Measurements from ENCODE around the gene TUBA4B.

The TUBA4B gene

DNA sequence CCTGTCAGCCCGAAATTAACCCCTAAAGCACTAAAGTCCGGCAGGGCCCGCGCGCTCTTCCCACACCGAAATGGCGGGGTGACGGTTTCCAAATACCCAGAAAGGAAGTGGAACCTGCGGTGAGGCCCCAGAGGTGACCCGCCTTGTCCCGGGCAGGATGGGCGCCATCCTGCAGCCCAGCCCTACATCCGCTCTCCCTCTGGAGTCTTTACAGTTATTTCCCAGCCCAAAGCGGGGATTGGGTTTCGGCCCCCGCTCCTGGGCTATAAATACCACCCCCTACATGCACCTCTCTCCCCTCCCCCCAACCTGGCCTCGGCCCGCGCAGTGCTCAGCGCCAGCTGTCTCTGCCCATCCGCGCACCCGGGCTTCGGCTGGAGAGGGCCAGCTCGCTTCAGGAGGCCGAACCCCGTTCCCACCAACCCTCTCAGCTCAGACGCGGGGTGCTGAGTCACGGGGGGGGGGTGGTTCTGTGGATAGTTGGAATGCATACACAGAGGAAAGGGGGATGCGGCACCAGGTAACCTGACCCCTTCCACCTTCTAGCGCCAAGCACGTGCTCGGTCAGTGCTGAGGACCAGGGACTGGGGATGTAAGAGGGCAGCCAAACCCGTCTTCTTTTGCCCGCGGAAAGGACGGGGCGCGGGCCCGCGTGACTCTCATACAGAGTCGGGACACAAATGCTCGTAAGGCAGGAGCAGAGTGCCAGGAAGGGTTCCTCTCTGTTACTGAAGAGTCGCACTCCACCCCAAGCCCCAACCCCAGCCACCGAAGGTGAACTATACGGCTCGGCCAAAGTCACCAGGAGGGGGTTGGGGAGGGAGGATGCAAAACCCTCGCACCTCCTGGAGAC lies at the start of gene TUBA4B:
Gene TUBA4B, plus strand, starts transcription at position 344 of the 853 bp plus-strand sequence. Its CDS starts 165 bp downstream, at position 509.
- peak; percentile 59 for DNase-seq

DNA sequence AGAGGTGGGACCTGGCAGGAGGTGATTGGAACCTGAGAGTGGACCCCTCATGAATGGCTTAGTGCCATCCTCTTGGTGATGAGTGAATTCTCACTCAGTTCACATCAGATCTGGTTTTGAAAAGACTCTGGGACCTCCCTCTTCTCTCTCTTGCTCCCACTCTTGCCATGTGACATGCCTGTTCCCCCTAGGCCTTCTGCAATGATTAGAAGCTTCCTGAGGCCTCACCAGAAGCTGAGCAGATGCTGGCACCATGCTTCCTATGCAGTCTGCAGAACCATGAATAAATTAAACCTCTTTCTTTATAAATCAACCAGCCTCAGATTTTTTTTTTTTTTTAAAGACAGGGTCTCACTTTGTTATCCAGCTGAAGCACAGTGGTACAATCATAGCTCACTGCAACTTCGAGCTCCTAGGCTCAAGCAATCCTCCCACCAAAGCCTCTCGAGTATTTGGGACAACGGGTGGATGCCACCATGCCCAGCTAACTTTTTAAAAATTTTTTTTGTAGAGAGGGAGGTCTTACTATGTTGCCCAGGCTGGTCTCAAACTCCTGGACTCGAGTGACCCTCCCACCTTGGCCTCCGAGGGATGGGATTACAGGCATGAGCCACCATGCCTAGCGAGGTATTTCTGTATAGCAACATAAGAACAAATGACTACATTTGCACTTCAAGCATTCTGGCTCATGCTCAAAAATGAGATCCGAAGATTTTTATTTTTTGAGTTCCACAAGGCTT lies 48.4 kb upstream of the TUBA4B start:
- DNase-seq, result no peak

DNA sequence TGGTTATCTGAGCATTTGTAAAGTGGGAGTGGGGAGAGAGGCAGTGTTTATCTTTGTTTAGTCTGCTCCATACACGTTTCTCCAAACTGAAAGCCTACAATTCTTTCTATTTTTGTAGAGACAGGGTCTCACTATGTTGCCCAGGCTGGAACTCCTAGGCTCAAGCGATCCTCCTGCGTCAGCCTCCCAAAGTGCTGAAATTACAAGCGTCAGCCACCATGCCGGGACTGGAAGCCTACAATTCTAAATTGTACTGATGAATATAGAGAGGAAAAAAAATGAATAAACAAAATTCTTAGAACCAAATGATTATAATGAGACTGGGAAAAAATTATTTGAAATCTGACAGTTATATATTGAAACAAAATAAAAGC lies 47.9 kb upstream of the TUBA4B start:
- DNase-seq, result no peak

DNA sequence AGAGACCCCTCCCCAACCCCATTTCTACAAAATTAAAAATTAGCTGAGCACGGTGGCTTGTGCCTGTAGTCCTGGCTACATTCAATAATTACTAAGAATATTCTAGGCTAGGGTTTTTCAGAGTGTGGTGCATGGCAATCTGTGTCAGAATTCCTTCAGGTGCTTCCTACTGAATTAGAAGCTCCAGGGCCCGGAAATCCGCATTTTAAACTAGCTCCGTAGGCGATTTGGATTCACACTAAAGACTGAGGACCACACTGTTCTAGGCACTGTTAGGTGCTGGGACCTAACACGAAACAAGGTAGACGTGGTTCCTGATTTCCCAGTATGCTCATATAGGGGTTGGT lies 47.1 kb upstream of the TUBA4B start:
- DNase-seq, result no peak

DNA sequence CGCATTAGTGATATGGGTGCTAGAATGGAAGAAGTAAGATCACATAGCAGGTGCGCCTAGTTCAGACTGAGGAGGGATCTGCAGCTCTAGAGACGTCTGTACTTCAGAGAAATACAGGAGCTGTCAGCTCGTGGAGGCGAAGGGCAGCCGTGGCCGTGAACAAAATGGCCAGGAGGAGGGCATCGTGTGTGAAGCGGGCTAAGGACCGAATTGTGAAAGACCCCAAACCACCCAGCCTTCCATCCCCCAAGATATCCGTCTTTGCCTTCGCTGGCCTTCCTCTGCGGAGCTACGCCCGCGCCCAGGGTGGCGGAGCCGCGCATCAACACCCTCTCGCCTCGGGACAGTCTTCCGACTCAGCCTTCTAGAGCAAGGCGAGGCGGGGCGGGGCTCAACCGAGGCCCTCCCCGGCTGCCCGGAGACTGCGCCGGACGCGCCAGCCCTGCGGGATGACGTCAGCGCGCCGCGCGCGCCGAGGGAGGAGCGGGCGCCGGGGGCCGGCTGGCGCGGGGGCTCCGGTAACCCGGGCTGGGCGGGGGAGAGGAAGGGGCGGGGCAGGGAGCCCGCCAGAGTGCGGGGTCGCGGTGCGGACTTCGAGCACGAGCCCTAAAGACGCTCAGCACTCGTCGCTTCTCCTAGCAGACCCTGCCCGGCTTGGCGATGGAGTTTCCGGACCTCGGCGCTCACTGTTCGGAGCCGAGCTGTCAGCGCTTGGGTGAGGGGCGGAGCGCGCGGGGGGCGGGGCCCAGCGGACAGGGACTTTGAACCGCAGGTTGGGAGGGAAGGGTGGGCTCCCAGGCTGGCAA lies 46.5 kb upstream of the TUBA4B start, which contains the start of gene ZFAND2B:
Gene ZFAND2B, plus strand, starts transcription at position 455 of the 806 bp plus-strand sequence. Its CDS starts 206 bp downstream, at position 661.
- peak; percentile 95 for DNase-seq

DNA sequence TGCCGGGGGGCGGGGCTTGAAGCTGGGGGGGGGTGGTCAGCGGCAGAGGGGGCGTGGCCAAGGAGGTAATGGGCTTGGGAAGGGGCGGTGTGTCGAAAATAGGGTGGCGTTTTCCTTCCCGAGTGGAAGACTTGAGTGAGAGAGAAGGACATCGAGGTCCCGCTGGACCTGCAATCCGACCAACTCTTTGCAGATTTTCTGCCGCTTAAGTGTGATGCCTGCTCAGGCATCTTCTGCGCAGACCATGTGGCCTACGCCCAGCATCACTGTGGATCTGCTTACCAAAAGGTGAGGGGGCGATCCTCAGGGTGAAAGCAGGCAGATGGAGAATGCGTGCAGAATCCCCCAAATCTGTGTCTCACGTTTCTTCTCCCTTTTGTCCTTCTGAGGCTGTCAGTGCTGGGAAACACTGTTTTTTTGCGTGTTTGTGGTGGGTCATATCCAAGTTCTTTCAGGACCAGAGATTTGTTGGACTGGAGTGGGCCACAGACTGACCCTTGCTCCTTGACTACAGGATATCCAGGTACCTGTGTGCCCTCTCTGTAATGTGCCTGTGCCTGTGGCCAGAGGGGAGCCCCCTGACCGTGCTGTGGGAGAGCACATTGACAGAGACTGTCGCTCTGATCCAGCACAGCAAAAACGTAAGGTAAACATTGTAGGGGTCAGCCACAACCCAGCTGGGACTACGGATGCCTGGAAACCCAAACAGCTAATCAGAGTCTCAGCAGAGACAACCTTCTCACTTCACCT lies 45.7 kb upstream of the TUBA4B start:
- no peak for DNase-seq

DNA sequence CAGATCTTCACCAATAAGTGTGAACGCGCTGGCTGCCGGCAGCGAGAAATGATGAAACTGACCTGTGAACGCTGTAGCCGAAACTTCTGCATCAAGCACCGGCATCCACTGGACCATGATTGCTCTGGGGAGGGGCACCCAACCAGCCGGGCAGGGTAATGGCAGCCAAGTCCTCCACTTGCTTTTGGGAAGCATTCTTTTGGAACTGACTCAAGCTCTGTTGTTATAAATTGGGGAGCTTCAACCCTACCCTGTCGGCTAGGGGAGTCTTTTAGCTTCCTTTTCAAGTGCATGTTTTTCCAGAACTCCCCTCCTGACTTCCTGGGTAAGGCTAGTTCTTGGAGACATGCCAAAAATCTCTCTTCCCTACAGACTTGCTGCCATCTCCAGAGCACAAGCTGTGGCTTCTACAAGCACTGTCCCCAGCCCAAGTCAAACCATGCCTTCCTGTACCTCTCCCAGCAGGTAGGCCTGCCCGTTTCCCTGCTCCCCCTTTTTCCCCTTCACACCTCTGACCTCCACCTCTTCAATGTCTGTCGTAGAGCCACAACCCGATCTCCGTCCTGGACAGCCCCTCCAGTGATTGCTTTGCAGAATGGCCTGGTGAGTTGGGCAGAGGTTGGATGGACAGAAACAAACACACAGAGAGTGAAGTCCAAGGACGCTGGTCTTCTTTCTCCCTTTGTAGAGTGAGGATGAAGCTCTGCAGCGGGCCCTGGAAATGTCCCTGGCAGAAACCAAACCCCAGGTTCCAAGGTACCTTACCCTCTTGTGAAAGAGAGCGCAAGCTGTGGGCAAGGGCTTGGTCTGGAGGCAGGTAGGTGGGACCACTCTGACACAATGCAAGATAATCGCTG lies 44.9 kb upstream of the TUBA4B start:
- no peak for DNase-seq

DNA sequence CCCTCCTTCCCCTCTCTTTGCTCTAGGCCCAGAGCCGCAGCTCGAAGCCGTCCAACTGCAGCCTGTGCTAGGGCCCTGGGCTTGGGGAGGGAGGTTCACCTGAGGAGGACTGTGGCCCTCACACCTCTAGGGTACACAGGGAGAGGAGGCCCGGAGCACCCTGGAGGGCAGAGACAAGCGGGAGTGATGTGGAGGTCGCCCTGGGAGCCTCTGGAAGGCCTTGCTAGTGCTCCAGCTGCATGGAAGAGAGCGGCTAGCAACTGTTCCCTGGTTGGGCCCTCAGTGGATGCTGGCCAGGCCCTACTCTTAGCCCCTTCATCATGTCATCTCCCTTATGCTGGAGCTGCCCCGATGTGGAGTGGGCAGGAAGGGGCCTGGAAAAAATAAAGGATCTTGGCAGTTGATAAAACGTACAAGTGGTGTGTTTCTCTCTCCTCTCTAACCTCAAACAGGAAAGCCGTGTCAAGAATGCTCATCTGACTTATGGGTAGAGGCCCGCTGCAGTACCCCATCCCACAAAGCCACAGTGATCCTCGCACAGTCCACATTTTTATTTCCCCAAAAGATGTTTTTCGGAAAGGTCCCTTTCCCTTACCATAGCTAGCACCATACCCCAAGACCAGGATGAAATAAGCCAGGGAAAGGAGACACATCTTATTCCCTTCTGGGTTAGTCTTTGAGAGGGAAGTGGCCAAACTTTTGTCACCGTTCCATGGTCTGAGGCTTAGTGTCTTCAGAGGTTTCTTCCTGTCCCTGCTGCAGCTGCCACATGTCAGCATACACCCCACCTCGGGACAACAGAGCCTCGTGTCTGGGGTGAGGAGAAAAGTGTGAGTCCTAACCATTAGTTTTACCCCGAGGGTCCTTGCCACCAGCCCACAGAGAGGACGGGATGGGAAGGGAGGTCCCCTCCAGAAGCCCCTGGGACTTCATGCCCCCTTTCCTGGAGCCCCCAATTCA lies 43.5 kb upstream of the TUBA4B start:
- DNase-seq, result no peak

DNA sequence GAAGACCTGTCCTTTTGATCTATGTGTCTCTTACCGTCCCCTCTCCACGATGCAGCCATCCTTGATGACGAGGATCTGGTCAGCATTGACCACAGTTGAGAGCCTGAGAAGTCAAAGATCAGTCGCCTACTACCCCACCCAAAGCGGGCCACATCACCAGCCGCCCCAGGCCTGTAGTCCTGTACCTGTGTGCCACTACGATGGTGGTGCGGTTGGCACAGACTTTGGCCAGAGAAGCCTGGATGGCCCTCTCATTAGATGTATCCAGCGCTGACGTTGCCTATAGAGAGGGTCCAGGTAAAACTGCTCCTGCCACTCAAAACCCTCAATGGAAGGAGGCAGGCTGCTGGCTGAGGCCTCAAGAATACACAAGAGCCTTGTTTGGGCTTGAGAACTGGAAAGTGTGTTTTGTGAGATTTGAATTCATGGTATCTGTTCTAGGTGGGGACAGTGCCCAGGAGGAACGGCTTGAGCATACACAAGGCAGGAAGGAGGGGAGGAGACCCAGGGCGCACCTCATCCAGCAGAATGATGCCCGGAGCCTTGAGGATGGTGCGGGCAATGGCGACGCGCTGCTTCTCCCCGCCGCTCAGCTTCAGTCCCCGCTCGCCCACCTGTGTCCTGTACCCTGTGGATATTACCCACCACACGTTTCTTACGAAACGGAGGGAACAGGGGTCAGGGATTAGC lies 42.7 kb upstream of the TUBA4B start:
- DNase-seq, result no peak

DNA sequence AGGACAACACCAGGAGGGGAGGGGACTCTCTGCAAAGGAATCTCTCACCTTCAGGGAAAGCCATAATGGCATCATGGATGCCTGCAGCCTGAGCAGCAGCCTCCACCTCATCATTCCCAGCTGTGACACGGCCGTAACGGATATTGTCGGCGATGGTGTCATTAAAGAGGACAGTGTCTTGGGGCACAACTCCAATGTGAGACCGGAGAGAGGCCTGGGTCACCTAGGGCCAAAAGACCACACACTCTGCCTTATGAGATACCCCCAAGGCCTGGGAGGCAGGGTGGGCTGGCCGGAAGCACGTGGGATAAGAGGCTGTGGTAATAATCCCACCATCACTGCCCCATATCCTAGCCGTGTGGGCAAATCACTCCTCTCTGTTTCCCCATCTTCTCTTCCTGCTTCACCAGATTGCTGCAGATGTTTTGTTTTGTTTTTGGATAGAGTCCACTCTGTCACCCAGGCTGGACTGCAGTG lies 42.1 kb upstream of the TUBA4B start:
- no peak for DNase-seq

DNA sequence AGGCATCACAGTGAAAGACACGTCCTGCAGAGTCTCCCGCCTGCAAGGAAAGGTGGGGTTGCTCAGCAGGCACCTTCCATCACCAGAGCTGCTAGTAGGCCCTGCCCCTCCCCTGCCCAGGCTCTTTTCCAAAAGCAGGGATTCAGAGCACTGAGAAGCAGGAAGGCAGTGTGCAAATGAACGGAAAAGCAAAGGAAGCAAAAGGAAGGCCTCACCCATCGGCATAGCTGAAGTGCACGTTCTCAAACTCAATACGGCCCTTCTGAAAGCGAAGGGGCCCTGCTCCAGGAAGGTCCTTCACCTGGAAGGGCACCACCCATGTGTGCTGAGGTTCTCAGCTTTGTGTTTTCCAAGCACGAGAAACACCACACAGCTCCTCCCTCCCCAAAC lies 40.0 kb upstream of the TUBA4B start:
- no peak for DNase-seq

DNA sequence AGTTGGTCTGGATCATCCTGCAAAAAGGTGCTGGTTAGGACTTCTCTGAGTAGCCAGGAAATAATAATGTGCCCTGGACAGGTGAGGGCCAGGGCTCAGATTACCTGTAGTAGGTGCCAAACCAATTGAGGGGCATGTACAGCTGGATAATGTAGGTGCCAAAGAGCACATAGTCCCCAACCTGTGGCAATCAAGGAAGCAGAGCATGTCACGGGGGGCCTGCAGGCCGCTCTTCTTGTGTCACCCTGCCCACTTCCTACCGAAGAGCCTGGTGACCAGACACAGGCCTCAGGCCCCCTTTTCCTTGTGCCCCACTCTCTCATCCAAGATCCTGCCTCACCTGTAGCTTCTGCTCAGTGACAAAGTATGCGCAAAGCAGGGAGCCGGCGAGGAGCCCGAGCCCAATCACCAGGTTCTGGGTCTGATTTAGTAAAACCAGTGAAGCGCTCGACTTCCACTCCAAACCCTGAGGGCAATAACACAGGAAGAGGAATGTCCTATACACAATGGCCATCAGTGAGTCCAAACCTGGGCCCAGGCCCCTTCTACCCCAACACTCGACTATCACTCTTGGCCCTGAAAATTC lies 39.5 kb upstream of the TUBA4B start:
- no peak for DNase-seq

DNA sequence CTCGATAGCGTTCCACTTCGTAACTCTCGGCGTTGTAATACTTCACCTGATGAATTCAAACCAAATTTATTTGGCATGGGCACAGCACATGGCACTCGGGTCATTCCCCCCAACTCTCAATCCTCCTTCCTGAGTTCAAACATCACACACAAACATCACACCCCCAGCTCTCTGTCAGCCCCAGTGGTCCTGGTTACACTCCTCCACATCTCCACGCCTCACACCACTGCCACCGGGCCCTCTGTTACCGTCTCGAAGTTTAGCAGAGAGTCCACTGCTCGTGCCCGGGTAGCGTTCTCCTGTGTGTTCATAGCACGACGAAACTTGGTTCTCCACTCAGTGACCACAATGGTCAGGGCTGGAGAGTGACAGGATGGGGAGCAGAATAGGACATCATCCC lies 38.9 kb upstream of the TUBA4B start:
- DNase-seq, result no peak

DNA sequence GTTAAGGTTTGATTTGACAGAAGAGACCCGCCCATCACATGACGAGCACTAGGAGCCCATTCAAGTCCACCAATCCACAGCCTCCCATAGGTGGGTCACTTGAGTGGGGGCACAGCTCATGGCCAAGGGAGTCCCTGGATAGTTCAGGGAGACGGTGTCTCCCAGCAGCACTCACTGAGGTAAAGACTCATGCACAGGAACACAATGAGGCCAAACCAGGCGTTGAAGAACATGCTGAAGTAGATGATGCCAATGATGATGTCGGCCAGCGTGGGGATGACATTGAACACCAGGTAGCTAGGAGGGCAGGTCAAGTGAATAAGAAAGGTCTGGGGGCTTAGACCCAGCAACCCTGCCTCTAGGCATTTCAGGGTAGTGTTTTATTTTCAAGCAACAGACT lies 38.3 kb upstream of the TUBA4B start:
- no peak for DNase-seq

DNA sequence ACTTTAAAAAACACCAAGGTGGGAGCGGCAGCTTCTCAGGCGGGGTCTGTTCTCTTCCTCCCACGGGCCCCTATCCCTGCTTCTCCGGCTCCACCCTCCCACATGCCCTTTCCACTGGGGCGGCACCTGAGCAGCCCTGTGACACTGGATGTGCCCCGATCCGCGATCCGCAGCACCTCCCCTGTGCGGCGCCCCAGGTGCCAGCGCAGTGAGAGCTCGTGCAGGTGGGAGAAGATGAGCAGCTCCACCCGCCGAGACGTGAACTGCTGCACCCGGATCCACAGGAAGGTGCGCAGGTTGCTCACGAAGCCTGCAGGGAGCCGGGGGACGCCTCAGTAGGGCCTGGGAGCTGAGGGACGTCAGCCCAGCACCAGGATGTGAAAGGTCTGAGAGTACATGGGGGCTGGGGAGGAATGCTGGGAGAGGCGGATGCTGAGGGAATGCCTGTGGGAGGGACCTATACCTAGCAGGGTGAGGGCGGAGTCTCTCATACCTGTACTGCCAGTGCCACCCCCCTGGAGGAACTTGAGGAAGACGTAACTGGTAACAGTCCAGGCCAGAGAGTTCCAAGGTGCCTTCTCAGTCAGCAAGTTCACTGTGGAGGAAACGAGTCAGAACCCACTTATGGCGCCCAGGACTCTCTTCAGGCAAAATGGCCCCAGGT lies 37.0 kb upstream of the TUBA4B start:
- DNase-seq, result no peak

DNA sequence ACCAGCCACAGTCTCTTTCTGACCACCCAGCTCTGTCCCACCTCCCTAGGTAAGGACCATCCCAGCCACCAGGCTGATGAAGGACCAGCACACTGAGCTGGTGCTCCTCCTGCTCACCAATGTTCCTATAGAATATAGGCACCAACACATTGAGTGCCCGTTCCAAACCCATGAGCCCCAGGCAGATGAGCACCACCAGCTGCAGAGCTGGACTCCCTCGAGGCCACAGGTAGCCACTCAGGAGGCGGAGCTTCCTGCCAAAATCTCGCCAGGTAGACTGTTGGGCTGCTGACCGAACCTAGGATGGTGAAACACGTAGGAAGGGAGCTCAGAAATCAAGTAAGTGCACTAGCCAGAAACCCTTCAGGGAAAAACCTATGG lies 36.5 kb upstream of the TUBA4B start:
- no peak for DNase-seq

DNA sequence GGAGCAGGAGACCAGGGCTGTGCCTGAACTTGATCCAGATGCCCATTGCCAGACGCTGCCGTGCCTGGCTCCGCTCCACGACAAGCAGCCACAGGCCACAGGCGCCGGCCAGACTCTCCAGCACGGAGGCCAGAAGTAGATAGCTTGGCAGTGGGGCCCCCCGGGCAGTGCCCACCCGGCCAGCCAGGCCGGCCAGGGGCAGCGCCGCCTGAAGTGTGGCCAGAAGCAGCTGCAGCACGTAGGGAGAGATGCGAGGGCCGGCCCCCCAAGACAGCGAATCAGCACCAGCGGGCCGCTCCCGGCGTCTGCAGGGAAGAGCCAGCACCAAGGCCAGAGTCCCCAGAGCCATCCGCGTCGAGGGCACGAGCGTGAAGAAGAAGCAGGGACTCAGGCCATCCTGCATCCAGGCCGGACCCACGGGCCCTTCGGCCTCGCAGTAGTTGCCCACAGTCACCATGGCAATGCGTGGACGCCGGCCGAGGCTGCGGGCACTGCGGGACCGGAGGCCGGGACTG lies 34.8 kb upstream of the TUBA4B start:
- DNase-seq, result no peak
